Stimulated activated naive CD8-positive, alpha-beta T cell treated with anti-CD3 and anti-CD28 coated beads, Interleukin-15, Interleukin-2, amounts not matched to agents 100 ng/mL and 50 ng/mL, for 24 hours (primary cell): ENCODE data around the gene WSCD2.

Experiments
- H3K27ac Mint-ChIP-seq: one replicate; pipeline ENCODE4 v1.8.0; 2021; ENCODE audit warnings: mild to moderate bottlenecking, mixed read lengths
- H3K27me3 Mint-ChIP-seq: one replicate; pipeline ENCODE4 v1.8.0; 2021; ENCODE audit warnings: mixed read lengths
- H3K36me3 Mint-ChIP-seq: one replicate; pipeline ENCODE4 v1.8.0; 2021; ENCODE audit warnings: low read depth, mixed read lengths
- H3K4me1 Mint-ChIP-seq: one replicate; pipeline ENCODE4 v1.8.0; 2021; ENCODE audit warnings: low read depth, mixed read lengths
- H3K4me3 Mint-ChIP-seq: one replicate; pipeline ENCODE4 v1.8.0; 2021; ENCODE audit warnings: mild to moderate bottlenecking, mixed read lengths
- H3K9me3 Mint-ChIP-seq: one replicate; pipeline ENCODE4 v1.8.0; 2021; ENCODE audit warnings: mixed read lengths

WSCD2 gene

DNA sequence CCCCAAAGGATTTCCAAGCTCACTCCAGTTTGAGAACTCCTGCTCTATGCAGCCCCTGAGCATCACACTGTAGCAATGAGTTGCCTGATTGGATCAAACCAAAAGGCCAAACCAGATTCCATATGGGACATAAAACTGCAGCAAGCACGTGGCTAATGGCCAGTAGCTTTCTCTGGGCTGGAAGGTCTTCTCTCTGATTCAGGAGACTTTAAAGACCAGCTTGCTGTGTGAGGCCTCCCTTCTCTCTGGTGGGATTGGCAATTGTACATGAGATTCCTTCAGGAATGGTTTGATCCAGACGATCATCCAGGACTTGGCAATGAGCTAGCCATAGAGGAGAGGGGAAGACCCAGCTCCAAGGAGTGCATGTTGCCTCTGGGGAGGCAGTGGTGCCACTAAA lies 50.2 kb downstream of the WSCD2 start:
- H3K27ac Mint-ChIP-seq = no peak overlapping the region
- H3K9me3 Mint-ChIP-seq = no peaks in the 10 kb centered on the region
- no peaks in the 10 kb centered on the region for H3K36me3 Mint-ChIP-seq
- no peak overlapping the region for H3K4me3 Mint-ChIP-seq
- no peaks in the 10 kb centered on the region for H3K4me1 Mint-ChIP-seq
- no peaks in the 10 kb centered on the region for H3K27me3 Mint-ChIP-seq

DNA sequence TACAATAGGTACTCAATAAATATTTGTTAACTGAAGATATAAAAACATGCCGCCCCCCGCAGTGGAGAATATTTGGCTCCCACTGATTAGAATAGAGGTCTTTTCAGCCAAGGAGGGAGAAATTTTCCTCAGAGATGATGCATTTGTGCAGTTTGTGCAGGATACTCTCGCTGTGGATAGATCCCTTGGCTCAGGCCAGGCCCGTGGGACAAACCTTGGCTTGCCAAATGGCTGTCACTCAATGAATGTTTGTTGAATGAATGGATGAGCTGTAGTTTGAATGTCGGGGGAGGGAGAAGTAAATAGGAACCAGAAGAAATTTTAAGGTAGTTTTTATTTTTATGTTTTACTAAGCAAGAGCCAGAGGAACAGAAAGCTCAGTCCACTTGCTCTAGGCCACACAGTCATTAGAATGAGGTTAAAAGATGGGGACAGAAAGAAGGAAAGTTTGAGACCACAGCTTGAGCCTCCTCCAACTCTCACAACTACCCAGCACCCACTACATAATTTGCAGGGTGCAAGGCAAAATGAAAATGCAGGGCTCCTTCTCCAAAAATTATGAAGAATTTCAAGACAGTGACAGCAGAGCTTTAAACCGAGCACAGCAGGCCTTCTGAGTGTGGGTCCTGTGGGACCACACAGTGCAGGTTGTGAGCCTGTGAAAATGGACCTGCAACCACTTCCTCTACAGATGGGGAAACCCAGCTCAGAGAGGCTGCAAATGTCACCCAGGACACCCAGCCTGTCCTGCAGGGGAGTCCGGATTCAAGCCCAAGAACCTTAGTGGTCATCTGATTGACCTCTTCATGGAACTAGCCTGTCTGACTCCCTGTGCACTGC lies 51.4 kb downstream of the WSCD2 start:
- Mint-ChIP-seq H3K27ac (no peak overlapping the region), H3K9me3 (no peaks in the 10 kb centered on the region), H3K27me3 (no peaks in the 10 kb centered on the region), H3K4me1 (no peaks in the 10 kb centered on the region), H3K36me3 (no peaks in the 10 kb centered on the region), H3K4me3 (no peak overlapping the region)

DNA sequence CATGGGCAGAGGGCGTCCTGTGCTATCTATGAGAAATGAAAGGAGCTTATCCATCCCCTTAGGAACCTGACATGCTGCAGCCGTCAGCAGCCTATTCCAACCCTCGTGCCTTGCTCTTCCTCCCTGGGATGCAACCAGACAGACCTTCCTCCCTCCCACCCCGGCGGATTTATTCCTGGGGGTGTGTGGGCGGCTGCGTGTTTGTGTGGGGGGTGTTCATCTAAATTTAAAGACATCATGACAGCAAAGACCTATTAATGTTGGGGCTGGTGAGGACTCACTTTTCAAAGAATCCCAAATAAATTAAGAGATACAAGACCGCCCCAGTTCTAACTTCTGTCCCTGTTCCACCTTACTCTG lies 52.0 kb downstream of the WSCD2 start:
- Mint-ChIP-seq H3K27ac (no peak overlapping the region), H3K9me3 (no peaks in the 10 kb centered on the region), H3K27me3 (no peaks in the 10 kb centered on the region), H3K4me1 (no peaks in the 10 kb centered on the region), H3K4me3 (no peak overlapping the region), H3K36me3 (no peaks in the 10 kb centered on the region)

DNA sequence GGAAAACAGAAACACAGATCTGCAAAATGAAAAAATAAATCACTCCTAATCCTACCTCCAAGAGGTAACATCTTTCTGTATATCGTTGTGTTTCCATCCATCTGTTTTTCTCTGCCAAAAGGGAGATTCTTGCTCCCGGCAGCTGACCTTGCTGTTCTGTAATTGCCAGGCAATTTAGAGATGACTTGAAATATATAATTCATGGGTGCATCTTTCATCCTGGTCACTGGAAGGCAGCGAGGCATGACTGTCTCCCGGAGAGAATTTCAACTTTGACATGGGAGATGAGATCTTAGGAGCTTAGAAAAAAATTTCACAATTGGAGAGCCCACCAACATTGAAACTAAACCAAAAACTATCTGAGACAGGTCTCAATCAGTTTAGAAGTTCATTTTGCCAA lies 53.0 kb downstream of the WSCD2 start:
- H3K4me3 Mint-ChIP-seq = no peak overlapping the region
- H3K27me3 Mint-ChIP-seq = no peaks in the 10 kb centered on the region
- H3K4me1 Mint-ChIP-seq = no peaks in the 10 kb centered on the region
- H3K27ac Mint-ChIP-seq = no peak overlapping the region
- no peaks in the 10 kb centered on the region for H3K36me3 Mint-ChIP-seq
- no peaks in the 10 kb centered on the region for H3K9me3 Mint-ChIP-seq

DNA sequence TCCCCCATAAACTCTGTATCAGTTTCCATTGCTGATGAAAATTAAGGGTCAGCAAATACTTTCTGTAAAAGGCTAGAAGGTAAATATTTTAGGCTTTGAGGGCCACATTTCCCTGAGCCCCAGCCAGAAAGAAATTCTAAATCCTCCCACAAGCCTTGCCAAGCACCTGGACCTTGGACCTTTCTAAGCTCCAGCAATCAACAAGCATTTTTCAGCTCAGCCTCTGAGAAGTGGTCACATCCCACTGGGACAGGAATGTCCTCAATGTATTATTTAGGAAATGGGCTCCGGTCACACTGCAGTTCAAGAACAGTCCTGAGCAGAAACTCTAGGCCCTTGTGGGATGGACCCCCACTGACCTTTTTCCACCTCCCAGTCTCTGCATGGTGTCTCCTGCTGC lies 55.9 kb downstream of the WSCD2 start:
- Mint-ChIP-seq H3K27me3 (no peaks in the 10 kb centered on the region), H3K27ac (no peak overlapping the region), H3K9me3 (no peaks in the 10 kb centered on the region), H3K4me1 (no peaks in the 10 kb centered on the region), H3K36me3 (no peaks in the 10 kb centered on the region), H3K4me3 (no peak overlapping the region)

DNA sequence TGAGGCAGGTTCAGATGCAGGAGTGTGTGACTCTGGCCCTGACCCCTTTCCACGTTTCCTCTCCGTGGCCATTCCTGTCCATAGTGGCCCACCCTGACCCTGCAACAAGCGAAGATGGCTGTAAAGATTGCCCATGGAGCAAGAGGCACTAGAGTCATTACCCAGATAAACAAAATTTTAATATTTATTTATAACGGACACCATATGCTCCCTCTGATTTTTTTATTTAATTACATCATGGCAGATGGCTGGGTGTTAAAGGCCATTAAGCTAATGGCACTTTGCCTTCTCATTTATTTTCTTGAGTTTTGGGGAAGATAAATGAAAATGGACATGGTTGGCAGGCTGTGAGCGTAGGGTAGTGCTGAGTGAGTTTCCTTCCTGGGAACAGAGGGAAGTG lies 58.7 kb downstream of the WSCD2 start:
- H3K27ac Mint-ChIP-seq = no peak overlapping the region
- peaks cover 4% of the 10 kb centered on the region for H3K27me3 Mint-ChIP-seq
- no peaks in the 10 kb centered on the region for H3K36me3 Mint-ChIP-seq
- no peak overlapping the region for H3K4me3 Mint-ChIP-seq
- no peaks in the 10 kb centered on the region for H3K9me3 Mint-ChIP-seq
- H3K4me1 Mint-ChIP-seq = no peaks in the 10 kb centered on the region

DNA sequence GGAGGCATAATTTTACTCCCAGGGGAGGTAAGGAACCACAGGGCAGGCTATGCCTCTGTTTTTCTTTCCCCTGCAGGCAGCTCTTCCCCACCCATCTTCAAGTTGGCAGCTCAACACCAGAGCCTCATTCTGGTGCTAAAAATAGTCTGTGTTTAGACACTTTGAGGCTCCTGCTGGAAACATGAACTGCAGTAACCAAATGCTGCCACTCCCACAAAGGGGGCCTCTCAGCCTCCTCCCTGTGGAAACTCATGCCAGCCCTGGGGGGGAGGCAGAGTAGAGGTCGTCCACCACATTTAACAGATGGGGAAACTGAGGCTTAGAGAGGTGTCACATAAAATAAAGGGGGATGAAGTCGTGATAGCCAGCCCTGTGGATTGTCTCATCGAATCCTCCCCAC lies 61.4 kb downstream of the WSCD2 start:
- Mint-ChIP-seq H3K36me3 (no peaks in the 10 kb centered on the region), H3K9me3 (no peaks in the 10 kb centered on the region), H3K27ac (no peak overlapping the region), H3K4me3 (no peak overlapping the region), H3K27me3 (peaks cover 9% of the 10 kb centered on the region), H3K4me1 (no peaks in the 10 kb centered on the region)

DNA sequence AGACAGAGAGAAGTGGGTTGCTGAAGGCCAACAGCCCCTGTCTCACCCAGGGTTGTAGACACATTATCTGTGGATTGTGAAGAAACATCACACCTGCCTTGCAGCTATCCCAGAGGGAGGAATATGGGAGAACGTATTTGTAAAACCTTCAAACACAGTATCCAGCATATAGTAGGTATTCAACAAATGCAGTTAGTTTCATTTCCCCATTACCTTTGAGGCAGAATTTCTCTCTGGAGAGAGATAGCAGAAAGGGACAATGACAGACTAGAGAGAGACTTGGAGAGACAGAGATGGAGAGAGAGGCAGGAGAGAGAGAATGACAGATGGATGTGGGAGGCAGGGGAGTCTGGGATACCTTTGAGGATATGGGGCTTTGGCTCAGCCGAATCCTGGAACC lies 62.0 kb downstream of the WSCD2 start:
- H3K27ac Mint-ChIP-seq = no peak overlapping the region
- H3K4me3 Mint-ChIP-seq = no peak overlapping the region
- peaks cover 9% of the 10 kb centered on the region for H3K27me3 Mint-ChIP-seq
- H3K36me3 Mint-ChIP-seq = no peaks in the 10 kb centered on the region
- no peaks in the 10 kb centered on the region for H3K9me3 Mint-ChIP-seq
- no peaks in the 10 kb centered on the region for H3K4me1 Mint-ChIP-seq

DNA sequence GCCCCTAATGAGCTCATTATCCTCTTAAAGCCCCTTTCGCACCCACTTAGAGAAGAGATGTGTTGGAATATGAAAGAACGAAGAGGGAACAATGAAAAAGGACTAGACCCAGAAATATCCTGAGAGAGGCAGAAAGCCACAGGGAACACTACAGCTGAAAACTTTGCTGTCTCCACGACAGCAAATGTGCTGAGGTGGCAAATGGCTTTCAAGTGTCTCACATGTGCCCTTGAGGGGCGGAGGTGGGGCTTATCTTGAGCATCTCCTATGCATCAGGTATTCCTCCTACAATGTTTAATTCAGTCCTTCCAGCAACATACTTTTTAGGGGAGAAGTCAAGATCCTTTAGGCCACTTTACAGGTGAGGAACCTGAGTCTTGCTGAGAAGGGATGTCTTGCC lies 62.9 kb downstream of the WSCD2 start:
- Mint-ChIP-seq H3K27me3 (peaks cover 9% of the 10 kb centered on the region), H3K9me3 (no peaks in the 10 kb centered on the region), H3K27ac (no peak overlapping the region), H3K4me3 (no peak overlapping the region), H3K4me1 (no peaks in the 10 kb centered on the region), H3K36me3 (no peaks in the 10 kb centered on the region)

DNA sequence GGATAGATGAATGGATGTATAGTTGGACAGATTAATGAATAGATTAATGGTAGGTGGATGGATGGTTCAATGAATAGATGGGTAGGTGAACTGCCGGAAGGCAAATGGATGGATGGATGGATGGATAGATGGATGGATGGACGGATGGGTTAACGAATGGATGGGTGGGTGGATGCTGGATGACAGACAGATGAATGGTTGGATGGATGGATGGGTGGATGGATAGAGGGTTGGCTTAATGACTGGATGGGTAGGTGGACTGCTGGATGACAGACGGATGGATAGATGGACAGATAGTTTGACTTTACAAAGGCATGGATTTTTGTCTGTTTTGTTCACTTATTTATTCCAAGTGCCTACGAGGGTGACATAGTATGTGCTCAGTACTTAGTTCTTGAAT lies 64.4 kb downstream of the WSCD2 start:
- H3K27ac Mint-ChIP-seq = no peak overlapping the region
- peaks cover 9% of the 10 kb centered on the region for H3K27me3 Mint-ChIP-seq
- no peaks in the 10 kb centered on the region for H3K9me3 Mint-ChIP-seq
- no peak overlapping the region for H3K4me3 Mint-ChIP-seq
- no peaks in the 10 kb centered on the region for H3K4me1 Mint-ChIP-seq
- no peaks in the 10 kb centered on the region for H3K36me3 Mint-ChIP-seq

DNA sequence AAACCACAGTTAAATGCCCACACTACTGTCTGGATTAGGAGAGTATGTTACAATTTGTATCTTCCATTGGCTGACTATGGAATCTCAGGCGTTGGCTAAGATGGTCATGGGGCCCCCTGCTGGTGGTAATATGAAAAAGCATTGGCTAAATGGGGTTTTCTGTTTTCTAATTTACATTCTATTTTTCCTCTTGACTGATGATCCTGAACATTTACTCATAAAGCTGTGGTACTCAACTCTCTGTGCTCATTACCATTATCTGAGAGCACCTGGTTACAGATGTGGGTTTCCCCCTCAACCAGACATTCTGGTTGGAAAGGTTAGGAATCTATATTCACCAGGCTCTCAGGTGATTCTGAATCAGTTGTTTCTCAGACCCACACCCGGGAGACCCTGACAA lies 64.8 kb downstream of the WSCD2 start:
- H3K9me3 Mint-ChIP-seq = no peaks in the 10 kb centered on the region
- H3K4me1 Mint-ChIP-seq = no peaks in the 10 kb centered on the region
- H3K27ac Mint-ChIP-seq = no peak overlapping the region
- peaks cover 9% of the 10 kb centered on the region for H3K27me3 Mint-ChIP-seq
- H3K4me3 Mint-ChIP-seq = no peak overlapping the region
- no peaks in the 10 kb centered on the region for H3K36me3 Mint-ChIP-seq

DNA sequence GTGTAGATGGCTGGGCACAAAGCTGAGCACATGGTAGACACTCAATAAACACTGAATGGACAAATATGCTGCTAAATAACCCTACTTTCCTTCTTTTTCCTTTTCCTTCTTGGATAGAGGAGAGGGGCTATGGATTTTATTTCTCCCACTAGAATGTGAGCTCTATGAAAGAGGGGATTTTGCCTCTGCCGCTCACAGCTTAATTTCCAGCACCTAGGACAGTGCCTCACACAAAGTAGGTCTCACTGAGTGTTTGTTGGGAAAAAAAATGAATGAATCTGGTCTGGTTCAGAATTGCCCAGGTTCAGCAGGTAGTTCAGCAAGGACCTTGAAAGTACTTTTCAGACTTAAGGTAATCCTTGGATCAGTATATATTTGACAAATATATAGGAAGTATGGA lies 65.5 kb downstream of the WSCD2 start:
- H3K4me1 Mint-ChIP-seq = no peaks in the 10 kb centered on the region
- H3K4me3 Mint-ChIP-seq = no peak overlapping the region
- H3K27ac Mint-ChIP-seq = no peak overlapping the region
- H3K36me3 Mint-ChIP-seq = no peaks in the 10 kb centered on the region
- H3K9me3 Mint-ChIP-seq = no peaks in the 10 kb centered on the region
- H3K27me3 Mint-ChIP-seq = peaks cover 9% of the 10 kb centered on the region

DNA sequence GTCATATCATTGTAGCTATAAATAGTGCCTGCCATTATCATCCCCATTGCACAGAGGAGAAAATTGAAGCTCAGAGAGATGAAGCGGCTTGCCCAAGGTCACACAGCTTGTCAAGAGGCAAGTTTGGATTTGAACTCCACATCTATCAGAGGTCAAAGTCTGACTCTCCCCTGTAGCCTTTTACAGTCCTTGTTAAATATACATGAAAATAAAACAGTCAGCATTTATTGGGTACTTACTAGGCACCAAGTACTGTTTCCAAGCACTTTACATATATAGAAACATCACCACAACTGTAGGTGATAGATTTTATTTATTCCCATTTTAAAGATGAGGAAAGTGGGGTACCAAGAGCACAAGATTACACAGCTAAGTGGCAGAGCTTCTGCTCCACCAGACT lies 67.2 kb downstream of the WSCD2 start:
- Mint-ChIP-seq H3K4me3 (no peak overlapping the region), H3K9me3 (no peaks in the 10 kb centered on the region), H3K36me3 (no peaks in the 10 kb centered on the region), H3K27me3 (peaks cover 9% of the 10 kb centered on the region), H3K27ac (no peak overlapping the region), H3K4me1 (no peaks in the 10 kb centered on the region)

DNA sequence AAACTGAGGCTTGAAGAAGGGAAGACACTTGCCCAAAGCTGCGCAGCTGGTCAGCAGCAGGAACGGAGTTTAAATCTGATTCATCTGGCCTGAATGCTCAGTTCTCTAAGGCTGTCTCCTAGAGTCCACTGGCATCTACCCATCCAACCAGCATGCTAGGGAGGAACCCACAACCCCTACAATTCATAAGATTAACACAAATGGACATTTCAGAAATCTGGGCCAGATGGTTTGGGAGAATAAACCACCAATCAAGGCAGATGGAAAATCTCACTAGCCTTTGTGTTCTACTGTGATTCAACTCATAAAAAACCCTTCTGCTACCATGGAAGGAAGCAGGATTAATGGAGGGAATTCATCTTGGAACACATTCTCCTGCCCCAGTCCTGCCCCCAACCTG lies 67.8 kb downstream of the WSCD2 start:
- H3K4me1 Mint-ChIP-seq = no peaks in the 10 kb centered on the region
- H3K4me3 Mint-ChIP-seq = no peak overlapping the region
- no peaks in the 10 kb centered on the region for H3K9me3 Mint-ChIP-seq
- H3K36me3 Mint-ChIP-seq = no peaks in the 10 kb centered on the region
- H3K27ac Mint-ChIP-seq = no peak overlapping the region
- peaks cover 5% of the 10 kb centered on the region for H3K27me3 Mint-ChIP-seq

DNA sequence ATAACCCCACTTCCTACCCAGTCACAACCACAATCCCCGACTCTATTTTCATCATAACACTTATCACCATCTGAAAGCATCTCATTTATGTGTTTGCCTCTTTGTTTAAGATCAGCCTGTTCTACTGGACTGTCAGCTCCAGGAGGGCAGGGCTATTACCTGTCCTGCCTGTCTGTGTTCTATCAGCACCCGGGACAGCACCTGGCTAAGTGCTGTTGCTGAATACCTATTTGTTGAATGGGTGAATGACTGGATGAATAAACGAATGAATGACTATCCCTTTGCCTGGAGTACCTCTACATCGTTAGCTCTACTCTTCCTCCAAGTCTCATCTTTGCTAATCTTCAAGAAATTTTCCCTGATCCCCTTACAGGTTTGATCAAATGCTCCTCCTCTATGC lies 69.0 kb downstream of the WSCD2 start:
- Mint-ChIP-seq H3K27me3 (peaks cover 6% of the 10 kb centered on the region), H3K9me3 (no peaks in the 10 kb centered on the region), H3K27ac (no peak overlapping the region), H3K36me3 (no peaks in the 10 kb centered on the region), H3K4me3 (no peak overlapping the region), H3K4me1 (no peaks in the 10 kb centered on the region)

DNA sequence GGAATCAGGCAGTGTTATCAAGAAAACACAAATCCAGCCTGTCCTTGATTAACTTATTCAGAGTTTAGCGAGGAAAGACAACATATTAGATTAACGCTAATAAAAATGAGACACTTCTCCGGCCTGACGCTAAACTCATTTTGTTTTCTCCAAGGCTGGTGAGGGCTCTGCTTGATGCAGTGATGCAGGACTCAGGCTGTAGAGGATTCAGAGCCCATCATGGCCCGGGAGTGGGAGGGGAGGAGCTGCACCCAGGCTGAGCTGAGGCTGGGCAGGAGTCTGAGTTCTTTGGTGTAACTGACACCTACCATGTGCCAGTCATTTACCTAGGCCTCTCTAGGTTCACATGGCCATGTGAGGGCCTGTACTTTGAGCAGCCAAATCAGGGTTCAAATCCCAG lies 70.0 kb downstream of the WSCD2 start:
- Mint-ChIP-seq H3K36me3 (no peaks in the 10 kb centered on the region), H3K4me3 (no peak overlapping the region), H3K4me1 (no peaks in the 10 kb centered on the region), H3K27ac (no peak overlapping the region), H3K9me3 (no peaks in the 10 kb centered on the region), H3K27me3 (peaks cover 12% of the 10 kb centered on the region)
